ENCODE data around the gene GRID1. TPM values are rescaled to one million over a fixed set of nuclear protein-coding genes. Genes with fewer than 3 reads are reported as not detected.

The GRID1 gene
- polyA plus RNA-seq, 1 of the 3 experiments (the other 2 are of a cell fraction) = 0.13 TPM

- no peaks in the 10 kb centered on the region for H3K9me2 ChIP-seq
- 30% methylated on average over 3 of the region's 3 CpGs for WGBS (ENCODE audit: low lambda C conversion rate)
These were observed 744.2 kb downstream of the GRID1 start for GRCh38 chr10:85622425-85622824.

GRCh38 chr10:85621562-85621961, 745.0 kb downstream of the GRID1 start:
- H2AFZ ChIP-seq (ENCODE audit: low read depth) = no peak overlapping the region
- ChIA-PET POLR2A (no interaction called here), CTCF (interaction anchor here (1.7 kb wide), 1 partner anchor 9 kb away, joined by 4 read pairs; no protein-coding TSS in a partner anchor)
- H3K79me2 ChIP-seq (ENCODE audit: insufficient read depth) = no peaks in the 10 kb centered on the region
- H3F3A ChIP-seq (replicated peaks; ENCODE audit: insufficient read depth) = no peaks in the 10 kb centered on the region
- no peak overlapping the region for H3K27ac ChIP-seq (ENCODE audit: low read depth in 2 of 2, low read length in 1 of 2)
- no peak for DNase-seq
- no peaks in the 10 kb centered on the region for H4K20me1 ChIP-seq (ENCODE audit: insufficient read depth)
- no peak overlapping the region for H3K4me2 ChIP-seq
- no peak overlapping the region for H3K4me3 ChIP-seq (ENCODE audit: low read depth in 2 of 2, low read length in 1 of 2)
- no peak overlapping the region for H3K9ac ChIP-seq
- H3K9me2 ChIP-seq = no peaks in the 10 kb centered on the region
- H3K4me1 ChIP-seq (ENCODE audit: control insufficient read depth in 1 of 2, insufficient read depth in 2 of 2, low read depth in 1 of 2, low read length in 1 of 2) = no peaks in the 10 kb centered on the region
- H3K9me3 ChIP-seq = no peaks in the 10 kb centered on the region
- WGBS (ENCODE audit: low lambda C conversion rate) = 0% methylated on average over 2 of the region's 2 CpGs
- H3K27me3 ChIP-seq (ENCODE audit: insufficient read depth) = no peaks in the 10 kb centered on the region
- H3K36me3 ChIP-seq (replicated peaks in 1 of 2; ENCODE audit: control insufficient read depth in 1 of 2, insufficient read depth in 2 of 2, low read length in 1 of 2) = no peaks in the 10 kb centered on the region
- TF ChIP-seq GABPA (IDR thresholded peaks at IDR 0.05; ENCODE audit: low read depth) = no peak
- TF ChIP-seq EZH2phosphoT487 (IDR thresholded peaks at IDR 0.05; ENCODE audit: borderline replicate concordance, low read depth) = no peak
- TF ChIP-seq RCOR1 (IDR thresholded peaks at IDR 0.05; ENCODE audit: low read length) = no peak
- TF ChIP-seq MAX (IDR thresholded peaks at IDR 0.05; ENCODE audit: low read depth) = no peak
- no peak for TF ChIP-seq RFX5 (IDR thresholded peaks at IDR 0.05; ENCODE audit: low read length)
- TF ChIP-seq YY1 (IDR thresholded peaks at IDR 0.05; ENCODE audit: low read depth) = no peak
- TF ChIP-seq POLR2AphosphoS5 (IDR thresholded peaks at IDR 0.05; ENCODE audit: low read depth, low read length) = no peak
- TF ChIP-seq FOXM1 (IDR thresholded peaks at IDR 0.05; ENCODE audit: low read depth) = no peak
- TF ChIP-seq, protein P1, sequence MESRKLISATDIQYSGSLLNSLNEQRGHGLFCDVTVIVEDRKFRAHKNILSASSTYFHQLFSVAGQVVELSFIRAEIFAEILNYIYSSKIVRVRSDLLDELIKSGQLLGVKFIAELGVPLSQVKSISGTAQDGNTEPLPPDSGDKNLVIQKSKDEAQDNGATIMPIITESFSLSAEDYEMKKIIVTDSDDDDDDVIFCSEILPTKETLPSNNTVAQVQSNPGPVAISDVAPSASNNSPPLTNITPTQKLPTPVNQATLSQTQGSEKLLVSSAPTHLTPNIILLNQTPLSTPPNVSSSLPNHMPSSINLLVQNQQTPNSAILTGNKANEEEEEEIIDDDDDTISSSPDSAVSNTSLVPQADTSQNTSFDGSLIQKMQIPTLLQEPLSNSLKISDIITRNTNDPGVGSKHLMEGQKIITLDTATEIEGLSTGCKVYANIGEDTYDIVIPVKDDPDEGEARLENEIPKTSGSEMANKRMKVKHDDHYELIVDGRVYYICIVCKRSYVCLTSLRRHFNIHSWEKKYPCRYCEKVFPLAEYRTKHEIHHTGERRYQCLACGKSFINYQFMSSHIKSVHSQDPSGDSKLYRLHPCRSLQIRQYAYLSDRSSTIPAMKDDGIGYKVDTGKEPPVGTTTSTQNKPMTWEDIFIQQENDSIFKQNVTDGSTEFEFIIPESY (IDR thresholded peaks at IDR 0.05; ENCODE audit: borderline replicate concordance, low read depth) = no peak
- TF ChIP-seq, protein P2, sequence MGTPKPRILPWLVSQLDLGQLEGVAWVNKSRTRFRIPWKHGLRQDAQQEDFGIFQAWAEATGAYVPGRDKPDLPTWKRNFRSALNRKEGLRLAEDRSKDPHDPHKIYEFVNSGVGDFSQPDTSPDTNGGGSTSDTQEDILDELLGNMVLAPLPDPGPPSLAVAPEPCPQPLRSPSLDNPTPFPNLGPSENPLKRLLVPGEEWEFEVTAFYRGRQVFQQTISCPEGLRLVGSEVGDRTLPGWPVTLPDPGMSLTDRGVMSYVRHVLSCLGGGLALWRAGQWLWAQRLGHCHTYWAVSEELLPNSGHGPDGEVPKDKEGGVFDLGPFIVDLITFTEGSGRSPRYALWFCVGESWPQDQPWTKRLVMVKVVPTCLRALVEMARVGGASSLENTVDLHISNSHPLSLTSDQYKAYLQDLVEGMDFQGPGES (IDR thresholded peaks at IDR 0.05; ENCODE audit: low read depth, low read length) = no peak
- no peak for TF ChIP-seq GATA2 (CRISPR knock-in tag; IDR thresholded peaks at IDR 0.05)
- TF ChIP-seq MXI1 (IDR thresholded peaks at IDR 0.05; ENCODE audit: low read depth, low read length) = no peak
- no peak for TF ChIP-seq ELF1 (IDR thresholded peaks at IDR 0.05)
- no peak for TF ChIP-seq RXRA (IDR thresholded peaks at IDR 0.05; ENCODE audit: borderline replicate concordance, low read depth)
- no peak for TF ChIP-seq TCF12 (IDR thresholded peaks at IDR 0.05)
- TF ChIP-seq NFIC (IDR thresholded peaks at IDR 0.05; ENCODE audit: borderline replicate concordance) = no peak
- TF ChIP-seq TEAD4 (IDR thresholded peaks at IDR 0.05; ENCODE audit: borderline replicate concordance, insufficient read depth) = no peak

More at GRCh38 chr10:85622425-85622824, 744.2 kb downstream of the GRID1 start:
- no peak for DNase-seq
- Histone ChIP-seq H3K79me2 (ENCODE audit: insufficient read depth) (no peaks in the 10 kb centered on the region), H3K4me1 (ENCODE audit: control insufficient read depth in 1 of 2, insufficient read depth in 2 of 2, low read depth in 1 of 2, low read length in 1 of 2) (no peaks in the 10 kb centered on the region), H4K20me1 (ENCODE audit: insufficient read depth) (no peaks in the 10 kb centered on the region), H3K27me3 (ENCODE audit: insufficient read depth) (no peaks in the 10 kb centered on the region), H2AFZ (ENCODE audit: low read depth) (no peak overlapping the region), H3K4me3 (ENCODE audit: low read depth in 2 of 2, low read length in 1 of 2) (no peak overlapping the region), H3K4me2 (no peak overlapping the region), H3K27ac (ENCODE audit: low read depth in 2 of 2, low read length in 1 of 2) (no peak overlapping the region), H3K9me3 (no peaks in the 10 kb centered on the region), H3K36me3 (replicated peaks in 1 of 2; ENCODE audit: control insufficient read depth in 1 of 2, insufficient read depth in 2 of 2, low read length in 1 of 2) (no peaks in the 10 kb centered on the region), H3F3A (replicated peaks; ENCODE audit: insufficient read depth) (no peaks in the 10 kb centered on the region), H3K9ac (no peak overlapping the region)
- no peak for TF ChIP-seq TCF12 (IDR thresholded peaks at IDR 0.05)
- no peak for TF ChIP-seq USF1 (IDR thresholded peaks at IDR 0.05; ENCODE audit: borderline replicate concordance, low read depth)
- no peak for TF ChIP-seq ELF1 (IDR thresholded peaks at IDR 0.05)
- TF ChIP-seq NFIC (IDR thresholded peaks at IDR 0.05; ENCODE audit: borderline replicate concordance) = no peak
- no peak for TF ChIP-seq MXI1 (IDR thresholded peaks at IDR 0.05; ENCODE audit: low read depth, low read length)
- TF ChIP-seq TAF1 (IDR thresholded peaks at IDR 0.05; ENCODE audit: borderline replicate concordance, low read depth, low read length) = no peak
- TF ChIP-seq MEF2A (IDR thresholded peaks at IDR 0.05; ENCODE audit: borderline replicate concordance, low read depth) = no peak
- TF ChIP-seq EP300 (IDR thresholded peaks at IDR 0.05; ENCODE audit: borderline replicate concordance in 1 of 2, low read depth in 1 of 2, low read length in 1 of 2) = no peak
- no peak for TF ChIP-seq SMC3 (IDR thresholded peaks at IDR 0.05; ENCODE audit: low read depth, low read length)
- no peak for TF ChIP-seq RFX5 (IDR thresholded peaks at IDR 0.05; ENCODE audit: low read length)
- TF ChIP-seq RXRA (IDR thresholded peaks at IDR 0.05; ENCODE audit: borderline replicate concordance, low read depth) = no peak
- no peak for TF ChIP-seq PBX3 (IDR thresholded peaks at IDR 0.05)
- TF ChIP-seq TEAD4 (IDR thresholded peaks at IDR 0.05; ENCODE audit: borderline replicate concordance, insufficient read depth) = no peak
- no peak for TF ChIP-seq FOSL2 (IDR thresholded peaks at IDR 0.05; ENCODE audit: borderline replicate concordance, low read depth)
- ChIA-PET POLR2A (no interaction called here), CTCF (interaction anchor here (0.6 to 1.7 kb wide), 2 partner anchors 10 to 599 kb away, joined by 4 read pairs; no protein-coding TSS in a partner anchor)
